NCI-H146 (cell line): ENCODE data around the gene AFAP1.

Experiments used
- DNase-seq: peaks from one replicate; lab custom pipeline; 2025; lab: John Stamatoyannopoulos, UW

AFAP1 gene

GRCh38 chr4:7841894-7842293, 97.8 kb downstream of the AFAP1 start:
- no peak for DNase-seq

- DNase-seq, result no peak
Observed at GRCh38 chr4:7841071-7841470, 98.6 kb downstream of the AFAP1 start.

GRCh38 chr4:7839856-7840255, 99.8 kb downstream of the AFAP1 start:
- no peak for DNase-seq

- DNase-seq, result no peak
Observed at GRCh38 chr4:7838136-7838782, 101.4 kb downstream of the AFAP1 start.

- no peak for DNase-seq
Observed at GRCh38 chr4:7837597-7838135, 102.0 kb downstream of the AFAP1 start.

- DNase-seq, result peak; percentile 29
Observed at GRCh38 chr4:7831858-7832730, 107.6 kb downstream of the AFAP1 start.

- DNase-seq, result no peak
Observed at GRCh38 chr4:7831330-7831729, 108.3 kb downstream of the AFAP1 start.

- DNase-seq, result no peak
Observed at GRCh38 chr4:7830747-7831146, 108.9 kb downstream of the AFAP1 start.

GRCh38 chr4:7829652-7830580, 109.7 kb downstream of the AFAP1 start:
- no peak for DNase-seq

- DNase-seq, result no peak
Observed at GRCh38 chr4:7828793-7829301, 110.8 kb downstream of the AFAP1 start.

- no peak for DNase-seq
Observed at GRCh38 chr4:7828011-7828720, 111.5 kb downstream of the AFAP1 start.

- DNase-seq, result no peak
Observed at GRCh38 chr4:7827566-7827965, 112.1 kb downstream of the AFAP1 start.

- no peak for DNase-seq
Observed at GRCh38 chr4:7826909-7827306, 112.8 kb downstream of the AFAP1 start.

GRCh38 chr4:7826176-7826908, 113.3 kb downstream of the AFAP1 start:
- no peak for DNase-seq

- no peak for DNase-seq
Observed at GRCh38 chr4:7824218-7824617, 115.4 kb downstream of the AFAP1 start.

GRCh38 chr4:7823416-7823824, 116.2 kb downstream of the AFAP1 start:
- no peak for DNase-seq

- no peak for DNase-seq
Observed at GRCh38 chr4:7822877-7823276, 116.8 kb downstream of the AFAP1 start.

GRCh38 chr4:7822137-7822505, 117.5 kb downstream of the AFAP1 start:
- no peak for DNase-seq

GRCh38 chr4:7821245-7822136, 118.2 kb downstream of the AFAP1 start:
- no peak for DNase-seq
